Choroid plexus epithelial cell (primary cell): ENCODE measurements around the gene OOSP3.

Experiments used
- DNase-seq: peaks from one replicate; pipeline ENCODE4 v3.0.0-alpha.2; 2010; ENCODE audit warnings: low read depth
- H3K4me3 ChIP-seq: 2 replicates; pipeline ENCODE4 v1.5.1; 2011; ENCODE audit warnings: low read depth, mild to moderate bottlenecking, control low read depth, low read length, moderate library complexity
- CTCF ChIP-seq: conservative IDR thresholded peaks from 2 replicates; pipeline ENCODE4 v1.5.1; 2011; ENCODE audit warnings: low read depth, mild to moderate bottlenecking, control low read depth, inconsistent platforms, low read length, moderate library complexity

Gene OOSP3

GRCh38 chr11:59878575-59878974 lies at the start of gene OOSP3:
OOSP3 (plus strand) TSS chr11:59878782; CDS start chr11:59878809, 27 bp downstream.
- no peak within 1 kb of the TSS for H3K4me3 ChIP-seq
- DNase-seq, result no peak
- TF ChIP-seq CTCF, result no peak

- no peak for TF ChIP-seq CTCF
- H3K4me3 ChIP-seq, result no peak overlapping the region
- no peak for DNase-seq
Observed at GRCh38 chr11:59829358-59829757, 49.2 kb upstream of the OOSP3 start.

- H3K4me3 ChIP-seq, result no peak overlapping the region
- no peak for TF ChIP-seq CTCF
- DNase-seq, result no peak
Observed at GRCh38 chr11:59833602-59834001, 45.0 kb upstream of the OOSP3 start.

GRCh38 chr11:59839615-59840014 lies 39.0 kb upstream of the OOSP3 start:
- TF ChIP-seq CTCF, result no peak
- DNase-seq, result no peak
- no peak overlapping the region for H3K4me3 ChIP-seq

- H3K4me3 ChIP-seq, result no peak overlapping the region
- no peak for DNase-seq
- TF ChIP-seq CTCF, result no peak
Observed at GRCh38 chr11:59841514-59841913, 37.1 kb upstream of the OOSP3 start.

GRCh38 chr11:59842316-59842715 lies 36.3 kb upstream of the OOSP3 start:
- TF ChIP-seq CTCF, result no peak
- no peak overlapping the region for H3K4me3 ChIP-seq
- no peak for DNase-seq

GRCh38 chr11:59845399-59845798 lies 33.2 kb upstream of the OOSP3 start, which contains the start of gene CBLIF:
CBLIF (minus strand) TSS chr11:59845499; CDS start chr11:59845453, 46 bp downstream.
- no peak for TF ChIP-seq CTCF
- DNase-seq, result no peak
- no peak within 1 kb of the TSS for H3K4me3 ChIP-seq
